Renal cortex interstitium (tissue), 11 donors: Measurements from ENCODE around the gene AAMP. TPM values are rescaled to one million over a fixed set of nuclear protein-coding genes. Genes with fewer than 3 reads are reported as not detected.

ENCODE experiments used
- DNase-seq, 11 donors: peaks; one replicate each; pipeline ENCODE4 v3.0.0-alpha.2; 2013; ENCODE audit warnings: low read depth in 9 of 11, low spot score in 4 of 11; ENCODE audit errors: extremely low read depth in 1 of 11
- polyA plus RNA-seq, 3 donors: library from polyadenylated mRNA; unstranded; fragments of 120-200 nt; gene quantifications; one replicate each; pipeline ENCODE4 v1.2.1, GENCODE V29; 2013; ENCODE audit not compliant: insufficient read length in 3 of 3

The AAMP gene
- polyA plus RNA-seq, 3 donors = 115 to 132 (median 117) TPM

- DNase-seq = no peak
Observed at GRCh38 chr2:218245214-218245613, 24.7 kb downstream of the AAMP start.

GRCh38 chr2:218244665-218245064 lies 25.3 kb downstream of the AAMP start:
- no peak for DNase-seq

GRCh38 chr2:218244204-218244603 lies 25.7 kb downstream of the AAMP start:
- no peak for DNase-seq

- DNase-seq = no peak
Observed at GRCh38 chr2:218238887-218239286, 31.1 kb downstream of the AAMP start.

GRCh38 chr2:218236829-218237228 lies 33.1 kb downstream of the AAMP start:
- no peak for DNase-seq

GRCh38 chr2:218235017-218235416 lies 34.9 kb downstream of the AAMP start:
- DNase-seq = no peak

- DNase-seq = no peak
Observed at GRCh38 chr2:218234521-218234920, 35.4 kb downstream of the AAMP start.

GRCh38 chr2:218233543-218233942 lies 36.4 kb downstream of the AAMP start:
- no peak for DNase-seq

- no peak for DNase-seq
Observed at GRCh38 chr2:218230882-218231281, 39.1 kb downstream of the AAMP start.

- DNase-seq = no peak
Observed at GRCh38 chr2:218229851-218230250, 40.1 kb downstream of the AAMP start.

GRCh38 chr2:218229239-218229638 lies 40.7 kb downstream of the AAMP start:
- no peak for DNase-seq

GRCh38 chr2:218228366-218229090 lies 41.4 kb downstream of the AAMP start:
- DNase-seq = no peak

- no peak for DNase-seq
Observed at GRCh38 chr2:218226903-218227302, 43.0 kb downstream of the AAMP start.

GRCh38 chr2:218224186-218224585 lies 45.8 kb downstream of the AAMP start:
- DNase-seq = no peak

- no peak for DNase-seq
Observed at GRCh38 chr2:218223046-218223445, 46.9 kb downstream of the AAMP start.

GRCh38 chr2:218221000-218221399 lies 48.9 kb downstream of the AAMP start:
- DNase-seq = no peak

- DNase-seq = no peak
Observed at GRCh38 chr2:218219934-218220333, 50.0 kb downstream of the AAMP start.

GRCh38 chr2:218218268-218219185 lies 51.4 kb downstream of the AAMP start:
- DNase-seq = no peak

- DNase-seq = peak in 2 of 11 donors; percentile 18 to 28
Observed at GRCh38 chr2:218217360-218218267, 52.3 kb downstream of the AAMP start.
